ENCODE results near the gene MACROD1.

GRCh38 chr11:64081745-64082442 lies 84.0 kb downstream of the MACROD1 start:
- TF ChIP-seq CTCF (IDR thresholded peaks at IDR 0.05; ENCODE audit: poor library complexity) (no peak), EZH2 (IDR thresholded peaks at IDR 0.05; ENCODE audit: borderline replicate concordance) (no peak), EZH2phosphoT487 (IDR thresholded peaks at IDR 0.05; ENCODE audit: low read depth, severe bottlenecking, unreplicated experiment) (no peak)

Data from hepatocyte (in vitro differentiated cells).